T follicular helper cell (primary cell): ENCODE data around the gene DPH1.

Experiments used
- DNase-seq: peaks from one replicate; pipeline ENCODE4 v3.0.0-alpha.2; 2020; ENCODE audit warnings: low read depth

Gene DPH1

GRCh38 chr17:2050300-2051060 lies 20.5 kb downstream of the DPH1 start:
- peak; percentile 69 for DNase-seq

- no peak for DNase-seq
Measured at GRCh38 chr17:2051061-2051932, 21.3 kb downstream of the DPH1 start.

- no peak for DNase-seq
Measured at GRCh38 chr17:2051933-2052559, 22.1 kb downstream of the DPH1 start.

- peak; percentile 62 for DNase-seq
Measured at GRCh38 chr17:2053380-2054261, 23.7 kb downstream of the DPH1 start.

- DNase-seq, result no peak
Measured at GRCh38 chr17:2054262-2054511, 24.2 kb downstream of the DPH1 start.

GRCh38 chr17:2054512-2055291 lies 24.7 kb downstream of the DPH1 start, which contains the start of gene HIC1:
Gene HIC1 (plus strand): TSS chr17:2055103. CDS start chr17:2056691, 1,588 bp downstream.
- DNase-seq, result peak; percentile 62

GRCh38 chr17:2055292-2056205 lies 25.6 kb downstream of the DPH1 start:
- DNase-seq, result no peak

GRCh38 chr17:2056206-2057174 lies 26.5 kb downstream of the DPH1 start:
- DNase-seq, result peak; percentile 36

GRCh38 chr17:2057175-2057759 lies 27.3 kb downstream of the DPH1 start:
- DNase-seq, result no peak

GRCh38 chr17:2057760-2058585 lies 28.0 kb downstream of the DPH1 start:
- no peak for DNase-seq

GRCh38 chr17:2058586-2059546 lies 28.9 kb downstream of the DPH1 start:
- DNase-seq, result peak; percentile 40

- no peak for DNase-seq
Measured at GRCh38 chr17:2059547-2060384, 29.8 kb downstream of the DPH1 start.

- DNase-seq, result no peak
Measured at GRCh38 chr17:2060385-2060658, 30.4 kb downstream of the DPH1 start.

- no peak for DNase-seq
Measured at GRCh38 chr17:2060681-2061440, 30.9 kb downstream of the DPH1 start.

GRCh38 chr17:2061441-2061958 lies 31.5 kb downstream of the DPH1 start:
- no peak for DNase-seq
